Liver (tissue), 3 donors: ENCODE data around the gene RNF5.

Experiments
- GABPA ChIP-seq, 2 donors: IDR thresholded peaks in 1 of 2; conservative IDR thresholded peaks in 1 of 2; 2 replicates each; pipeline ENCODE4 v1.6.1; 2016; ENCODE audit warnings: antibody characterized with exemption in 2 of 2, mild to moderate bottlenecking in 1 of 2, moderate library complexity in 1 of 2
- JUND ChIP-seq, 2 donors: IDR thresholded peaks; 2 replicates each; pipeline ENCODE4 v1.6.1; 2016; ENCODE audit warnings: antibody characterized with exemption in 2 of 2
- NR2F2 ChIP-seq: IDR thresholded peaks from 2 replicates; pipeline ENCODE4 v1.6.1; 2016; ENCODE audit warnings: antibody characterized with exemption
- TF ChIP-seq, protein P1 (sequence below): fragments of 150-350 bp; IDR thresholded peaks from 2 replicates; pipeline ENCODE4 v1.5.1; 2017; ENCODE audit warnings: improper control_type of control experiment, low read depth, low read length; ENCODE audit not compliant: missing input control
- TF ChIP-seq, protein P2 (sequence below): IDR thresholded peaks from 2 replicates; pipeline ENCODE4 v1.6.1; 2016; ENCODE audit warnings: antibody characterized with exemption
- donor health status: healthy.
- donor health status: healthy.

DNA sequence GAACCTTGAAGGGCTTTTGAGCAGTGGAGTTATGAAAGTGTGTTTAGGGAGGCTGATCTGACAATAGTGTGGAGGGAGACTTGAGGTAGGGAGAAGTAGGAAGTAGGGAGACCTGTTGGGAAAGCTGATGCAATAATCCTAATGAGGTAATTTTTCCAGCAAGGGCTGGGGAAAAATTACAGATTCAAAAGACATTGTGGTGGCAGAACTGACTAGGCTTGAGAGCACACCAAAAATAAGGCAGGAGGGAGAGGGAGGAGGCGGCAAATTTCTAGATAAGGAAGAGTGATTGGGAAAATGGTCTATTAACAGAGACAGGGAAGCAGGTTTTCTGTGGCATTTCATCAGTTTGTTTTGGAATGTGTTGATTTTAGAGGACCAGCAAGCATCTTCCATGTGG is 31.9 kb upstream of the RNF5 start:
- TF ChIP-seq, protein P1, sequence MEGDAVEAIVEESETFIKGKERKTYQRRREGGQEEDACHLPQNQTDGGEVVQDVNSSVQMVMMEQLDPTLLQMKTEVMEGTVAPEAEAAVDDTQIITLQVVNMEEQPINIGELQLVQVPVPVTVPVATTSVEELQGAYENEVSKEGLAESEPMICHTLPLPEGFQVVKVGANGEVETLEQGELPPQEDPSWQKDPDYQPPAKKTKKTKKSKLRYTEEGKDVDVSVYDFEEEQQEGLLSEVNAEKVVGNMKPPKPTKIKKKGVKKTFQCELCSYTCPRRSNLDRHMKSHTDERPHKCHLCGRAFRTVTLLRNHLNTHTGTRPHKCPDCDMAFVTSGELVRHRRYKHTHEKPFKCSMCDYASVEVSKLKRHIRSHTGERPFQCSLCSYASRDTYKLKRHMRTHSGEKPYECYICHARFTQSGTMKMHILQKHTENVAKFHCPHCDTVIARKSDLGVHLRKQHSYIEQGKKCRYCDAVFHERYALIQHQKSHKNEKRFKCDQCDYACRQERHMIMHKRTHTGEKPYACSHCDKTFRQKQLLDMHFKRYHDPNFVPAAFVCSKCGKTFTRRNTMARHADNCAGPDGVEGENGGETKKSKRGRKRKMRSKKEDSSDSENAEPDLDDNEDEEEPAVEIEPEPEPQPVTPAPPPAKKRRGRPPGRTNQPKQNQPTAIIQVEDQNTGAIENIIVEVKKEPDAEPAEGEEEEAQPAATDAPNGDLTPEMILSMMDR = no peak
- TF ChIP-seq, protein P2, sequence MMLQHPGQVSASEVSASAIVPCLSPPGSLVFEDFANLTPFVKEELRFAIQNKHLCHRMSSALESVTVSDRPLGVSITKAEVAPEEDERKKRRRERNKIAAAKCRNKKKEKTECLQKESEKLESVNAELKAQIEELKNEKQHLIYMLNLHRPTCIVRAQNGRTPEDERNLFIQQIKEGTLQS = no peak
- TF ChIP-seq NR2F2 (no peak), JUND (IDR thresholded peaks at IDR 0.05) (no peak), GABPA (IDR thresholded peaks at IDR 0.05 in 1 of 2, conservative IDR thresholded peaks at IDR 0.05 in 1 of 2) (no peak)
